ENCODE data around the gene CIDEA. TPM values are rescaled to one million over a fixed set of nuclear protein-coding genes. Genes with fewer than 3 reads are reported as not detected.

Gene CIDEA
- total and polyA plus RNA-seq, 9 of the 15 experiments (the other 6 are each of a cell fraction or from before 2014, with no cell fraction given), result not detected

GRCh38 chr18:12302391-12303147 lies 48.4 kb downstream of the CIDEA start:
- ATAC-seq (peak; percentile 78), FAIRE-seq (peak; percentile 94), DNase-seq (ENCODE audit: extremely low read depth in 1 of 4, low spot score in 3 of 4) (peak; percentile 83 to 92 (median 85))
- no peaks in the 10 kb centered on the region for H4K20me1 ChIP-seq (replicated peaks; ENCODE audit: control insufficient read depth, insufficient read depth, low read length)
- WGBS (ENCODE audit: insufficient coverage, low coverage, missing lambda C conversion rate), result 9% methylated on average over 14 of the region's 14 CpGs
- H2AFZ ChIP-seq (ENCODE audit: low read depth, low read length), result peak overlapping the region; percentile 99
- H3K27ac ChIP-seq (ENCODE audit: extremely low read depth, low read depth, low read length), result peak overlapping the region; percentile 84
- H3K4me1 ChIP-seq (replicated peaks in 1 of 2; ENCODE audit: control insufficient read depth in 2 of 2, insufficient read depth in 2 of 2, low read length in 2 of 2), result peaks cover 54 to 59% of the 10 kb centered on the region in 2 experiments
- peak overlapping the region; percentile 59 to 61 for H3K9ac ChIP-seq (ENCODE audit: insufficient read depth in 1 of 2, low read depth in 2 of 2, low read length in 2 of 2)
- H3K9me3 ChIP-seq (replicated peaks; ENCODE audit: control insufficient read depth, insufficient read depth, low read depth, low read length), result no peaks in the 10 kb centered on the region
- intact Hi-C loops (cut with micrococcal nuclease), result loop anchor here (2.0 to 5.0 kb wide), 2 partner anchors 14 to 75 kb away; partner anchors contain the start of gene AFG3L2
- in situ Hi-C loops (cut with MboI), result no loop called here
- 0 out of 3 replicates have a peak, but pooled peaks cover 2% of the 10 kb centered on the region for H3K79me2 ChIP-seq (ENCODE audit: control insufficient read depth, insufficient read depth, low read length)
- CTCF ChIA-PET (ENCODE audit: low intra/inter-chr PET ratio), result no interaction called here
- no peak overlapping the region for H3K4me3 ChIP-seq
- POLR2A ChIA-PET, result interaction anchor here (0.5 to 2.1 kb wide), 5 partner anchors 8 to 18 kb away, joined by 3 to 13 read pairs (median 3); no protein-coding TSS in a partner anchor
- H3K36me3 ChIP-seq (ENCODE audit: control insufficient read depth, insufficient read depth, low read length), result no peaks in the 10 kb centered on the region
- BruUV-seq (replicated peaks), result no TSS peak
- H3K27me3 ChIP-seq (ENCODE audit: control insufficient read depth in 2 of 2, insufficient read depth in 2 of 2, low read length in 2 of 2), result no peaks in the 10 kb centered on the region
- peaks cover 4% of the 10 kb centered on the region for H3K9me1 ChIP-seq (ENCODE audit: control insufficient read depth, insufficient read depth, low read length)
- peak overlapping the region; percentile 51 for H3K4me2 ChIP-seq (ENCODE audit: insufficient read depth, low read length)
- TF ChIP-seq TAL1 (IDR thresholded peaks at IDR 0.05) (peak; percentile 84), KDM1A (IDR thresholded peaks at IDR 0.05) (peak in 1 of 2 experiments; percentile 54; a peak in 1 of 4 replicates), CTCF (IDR thresholded peaks at IDR 0.05 in 2 of 3, conservative IDR thresholded peaks at IDR 0.05 in 1 of 3; ENCODE audit: insufficient read depth in 2 of 3, low read depth in 1 of 3, low read length in 3 of 3) (no peak), TSC22D4 (tag; IDR thresholded peaks at IDR 0.05) (no peak), SOX6 (IDR thresholded peaks at IDR 0.05) (peak; percentile 69; the same call in 1 of the 2 replicates), FOXP1 (CRISPR knock-in tag; IDR thresholded peaks at IDR 0.05) (peak; percentile 57; the same call in 1 of the 2 replicates), DPF2 (IDR thresholded peaks at IDR 0.05) (peak; percentile 85), SMARCA4 (IDR thresholded peaks at IDR 0.05) (peak; percentile 77), CBFA2T3 (IDR thresholded peaks at IDR 0.05) (peak; percentile 97), ZNF696 (CRISPR knock-in tag; conservative IDR thresholded peaks at IDR 0.05) (no peak), TEAD4 (IDR thresholded peaks at IDR 0.05; ENCODE audit: low read length) (peak; percentile 88), TEAD4 (CRISPR knock-in tag; IDR thresholded peaks at IDR 0.05; ENCODE audit: borderline replicate concordance) (peak; percentile 45; the same call in 1 of the 2 replicates), CXXC5 (CRISPR knock-in tag; IDR thresholded peaks at IDR 0.05) (peak; percentile 80; the same call in 1 of the 2 replicates), POU5F1 (IDR thresholded peaks at IDR 0.05; ENCODE audit: borderline replicate concordance, low read depth, low read length, partially characterized antibody) (no peak), POLR2G (IDR thresholded peaks at IDR 0.05; ENCODE audit: low read depth, low read length) (no peak), SRSF9 (IDR thresholded peaks at IDR 0.05; ENCODE audit: borderline replicate concordance, low read depth, low read length) (no peak), ELF2 (CRISPR knock-in tag; IDR thresholded peaks at IDR 0.05) (no peak)
- TF ChIP-seq, protein P1, sequence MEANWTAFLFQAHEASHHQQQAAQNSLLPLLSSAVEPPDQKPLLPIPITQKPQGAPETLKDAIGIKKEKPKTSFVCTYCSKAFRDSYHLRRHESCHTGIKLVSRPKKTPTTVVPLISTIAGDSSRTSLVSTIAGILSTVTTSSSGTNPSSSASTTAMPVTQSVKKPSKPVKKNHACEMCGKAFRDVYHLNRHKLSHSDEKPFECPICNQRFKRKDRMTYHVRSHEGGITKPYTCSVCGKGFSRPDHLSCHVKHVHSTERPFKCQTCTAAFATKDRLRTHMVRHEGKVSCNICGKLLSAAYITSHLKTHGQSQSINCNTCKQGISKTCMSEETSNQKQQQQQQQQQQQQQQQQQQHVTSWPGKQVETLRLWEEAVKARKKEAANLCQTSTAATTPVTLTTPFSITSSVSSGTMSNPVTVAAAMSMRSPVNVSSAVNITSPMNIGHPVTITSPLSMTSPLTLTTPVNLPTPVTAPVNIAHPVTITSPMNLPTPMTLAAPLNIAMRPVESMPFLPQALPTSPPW (CRISPR knock-in tag; IDR thresholded peaks at IDR 0.05), result peak; percentile 55
- TF ChIP-seq, protein P2, sequence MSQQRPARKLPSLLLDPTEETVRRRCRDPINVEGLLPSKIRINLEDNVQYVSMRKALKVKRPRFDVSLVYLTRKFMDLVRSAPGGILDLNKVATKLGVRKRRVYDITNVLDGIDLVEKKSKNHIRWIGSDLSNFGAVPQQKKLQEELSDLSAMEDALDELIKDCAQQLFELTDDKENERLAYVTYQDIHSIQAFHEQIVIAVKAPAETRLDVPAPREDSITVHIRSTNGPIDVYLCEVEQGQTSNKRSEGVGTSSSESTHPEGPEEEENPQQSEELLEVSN (IDR thresholded peaks at IDR 0.05; ENCODE audit: borderline replicate concordance in 1 of 2, extremely low read depth in 1 of 2, insufficient read depth in 1 of 2, insufficient read length in 1 of 2, low read depth in 1 of 2, low read length in 1 of 2, poor library complexity in 1 of 2, severe bottlenecking in 1 of 2), result peak; percentile 46 to 86

Measured in K562 (cell line).